Lower leg skin (tissue), 3 donors: ENCODE data around the gene LOXL1.

Source experiments
- POLR2A ChIP-seq, 2 donors: fragments of 450-650 bp; IDR thresholded peaks; one replicate each; pipeline ENCODE4 v1.6.1; 2016 to 2017; ENCODE audit warnings: antibody characterized with exemption in 2 of 2, mild to moderate bottlenecking in 1 of 2, moderate library complexity in 1 of 2
- TF ChIP-seq, protein P1 (sequence below), 3 donors: fragments of 450-650 bp; IDR thresholded peaks; one replicate each; pipeline ENCODE4 v1.5.1; 2016; ENCODE audit warnings: antibody characterized with exemption in 3 of 3, mild to moderate bottlenecking in 3 of 3, moderate library complexity in 2 of 3

- TF ChIP-seq POLR2A (IDR thresholded peaks at IDR 0.05) = no peak
- TF ChIP-seq, protein P1, sequence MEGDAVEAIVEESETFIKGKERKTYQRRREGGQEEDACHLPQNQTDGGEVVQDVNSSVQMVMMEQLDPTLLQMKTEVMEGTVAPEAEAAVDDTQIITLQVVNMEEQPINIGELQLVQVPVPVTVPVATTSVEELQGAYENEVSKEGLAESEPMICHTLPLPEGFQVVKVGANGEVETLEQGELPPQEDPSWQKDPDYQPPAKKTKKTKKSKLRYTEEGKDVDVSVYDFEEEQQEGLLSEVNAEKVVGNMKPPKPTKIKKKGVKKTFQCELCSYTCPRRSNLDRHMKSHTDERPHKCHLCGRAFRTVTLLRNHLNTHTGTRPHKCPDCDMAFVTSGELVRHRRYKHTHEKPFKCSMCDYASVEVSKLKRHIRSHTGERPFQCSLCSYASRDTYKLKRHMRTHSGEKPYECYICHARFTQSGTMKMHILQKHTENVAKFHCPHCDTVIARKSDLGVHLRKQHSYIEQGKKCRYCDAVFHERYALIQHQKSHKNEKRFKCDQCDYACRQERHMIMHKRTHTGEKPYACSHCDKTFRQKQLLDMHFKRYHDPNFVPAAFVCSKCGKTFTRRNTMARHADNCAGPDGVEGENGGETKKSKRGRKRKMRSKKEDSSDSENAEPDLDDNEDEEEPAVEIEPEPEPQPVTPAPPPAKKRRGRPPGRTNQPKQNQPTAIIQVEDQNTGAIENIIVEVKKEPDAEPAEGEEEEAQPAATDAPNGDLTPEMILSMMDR (IDR thresholded peaks at IDR 0.05) = no peak
These were observed 11.2 kb upstream of the LOXL1 start for GRCh38 chr15:73915082-73915481.
